Hepatocyte (in vitro differentiated cells): ENCODE measurements around the gene AUTS2. TPM values are rescaled to one million over a fixed set of nuclear protein-coding genes. Genes with fewer than 3 reads are reported as not detected.

Source experiments
- DNase-seq: peaks from one replicate; pipeline ENCODE4 v3.0.0-alpha.2; 2016; ENCODE audit warnings: low spot score
- H2AFZ ChIP-seq: fragments of 200-600 bp; sonication (generic); 2 replicates; pipeline ENCODE4 v1.6.0; 2016; ENCODE audit warnings: antibody characterized with exemption, mild to moderate bottlenecking
- H3K27ac ChIP-seq: fragments of 200-600 bp; sonication (generic); 2 replicates; pipeline ENCODE4 v1.5.1; 2016; ENCODE audit warnings: mild to moderate bottlenecking
- H3K27me3 ChIP-seq: fragments of 200-600 bp; sonication (generic); 2 replicates; pipeline ENCODE4 v1.6.1; 2016
- H3K36me3 ChIP-seq: fragments of 200-600 bp; sonication (generic); replicated peaks from 2 replicates; pipeline ENCODE4 v1.5.1; 2016; ENCODE audit warnings: low read depth; ENCODE audit not compliant: insufficient read depth
- H3K4me1 ChIP-seq: fragments of 200-600 bp; sonication (generic); 2 replicates; pipeline ENCODE4 v1.5.1; 2016; ENCODE audit warnings: mild to moderate bottlenecking, moderate library complexity; ENCODE audit not compliant: insufficient read depth
- H3K4me2 ChIP-seq: fragments of 200-600 bp; sonication (generic); 2 replicates; pipeline ENCODE4 v1.6.0; 2016
- H3K4me3 ChIP-seq: fragments of 200-600 bp; sonication (generic); 2 replicates; pipeline ENCODE4 v1.5.1; 2016; ENCODE audit warnings: mild to moderate bottlenecking
- H3K79me2 ChIP-seq: fragments of 200-600 bp; sonication (generic); 2 replicates; pipeline ENCODE4 v1.6.0; 2017; ENCODE audit warnings: mild to moderate bottlenecking
- H3K9me2 ChIP-seq: fragments of 200-600 bp; sonication (generic); replicated peaks from 2 replicates; pipeline ENCODE4 v1.6.0; 2017; ENCODE audit warnings: mild to moderate bottlenecking; ENCODE audit not compliant: insufficient read depth
- H3K9me3 ChIP-seq: fragments of 200-600 bp; sonication (generic); 2 replicates; pipeline ENCODE4 v1.5.1; 2016; ENCODE audit warnings: low read depth, mild to moderate bottlenecking
- H4K20me1 ChIP-seq: fragments of 200-600 bp; sonication (generic); 2 replicates; pipeline ENCODE4 v1.6.0; 2016; ENCODE audit warnings: mild to moderate bottlenecking; ENCODE audit not compliant: insufficient read depth, poor library complexity, severe bottlenecking
- EZH2 ChIP-seq: fragments of 200-600 bp; sonication (generic); IDR thresholded peaks from 2 replicates; pipeline ENCODE4 v1.6.1; 2016; ENCODE audit warnings: antibody characterized with exemption, mild to moderate bottlenecking, borderline replicate concordance
- EZH2phosphoT487 ChIP-seq: fragments of 200-600 bp; sonication (generic); IDR thresholded peaks from one replicate; pipeline ENCODE4 v1.6.1; 2018; ENCODE audit warnings: antibody characterized with exemption, mild to moderate bottlenecking, low read depth, moderate library complexity; ENCODE audit not compliant: unreplicated experiment, severe bottlenecking
- WGBS: methylation state at CpG from one replicate; pipeline ENCODE4 v1.1.6; 2016; ENCODE audit warnings: low lambda C conversion rate; ENCODE audit errors: missing lambda C conversion rate; 5-methylcytosine and 5-hydroxymethylcytosine counted together
- polyA plus RNA-seq: library from polyadenylated mRNA; unstranded; fragments of >200 nt; fragmentation: Nextera tagmentation; extraction: Ambion mirVana; gene quantifications from 2 replicates; pipeline ENCODE4 v1.2.1, GENCODE V29; 2016
- total RNA-seq: library from RNA; depleted of rRNA; stranded (reverse); fragments of >200 nt; gene quantifications from 2 replicates; pipeline ENCODE4 v1.2.3, GENCODE V29; 2014
- TF ChIP-seq, protein P1 (sequence below): fragments of 200-600 bp; sonication (generic); IDR thresholded peaks from 2 replicates; pipeline ENCODE4 v1.5.1; 2016; ENCODE audit warnings: antibody characterized with exemption, mild to moderate bottlenecking; ENCODE audit not compliant: poor library complexity

AUTS2 gene
- total and polyA plus RNA-seq, 2 experiments from 2014 or later: 34.4 to 40.9 TPM

- no peak overlapping the region for H3K27ac ChIP-seq
- no peaks in the 10 kb centered on the region for H3K36me3 ChIP-seq
- H4K20me1 ChIP-seq: no peaks in the 10 kb centered on the region
- H3K4me1 ChIP-seq: no peaks in the 10 kb centered on the region
- TF ChIP-seq EZH2 (no peak), EZH2phosphoT487 (no peak)
- TF ChIP-seq, protein P1, sequence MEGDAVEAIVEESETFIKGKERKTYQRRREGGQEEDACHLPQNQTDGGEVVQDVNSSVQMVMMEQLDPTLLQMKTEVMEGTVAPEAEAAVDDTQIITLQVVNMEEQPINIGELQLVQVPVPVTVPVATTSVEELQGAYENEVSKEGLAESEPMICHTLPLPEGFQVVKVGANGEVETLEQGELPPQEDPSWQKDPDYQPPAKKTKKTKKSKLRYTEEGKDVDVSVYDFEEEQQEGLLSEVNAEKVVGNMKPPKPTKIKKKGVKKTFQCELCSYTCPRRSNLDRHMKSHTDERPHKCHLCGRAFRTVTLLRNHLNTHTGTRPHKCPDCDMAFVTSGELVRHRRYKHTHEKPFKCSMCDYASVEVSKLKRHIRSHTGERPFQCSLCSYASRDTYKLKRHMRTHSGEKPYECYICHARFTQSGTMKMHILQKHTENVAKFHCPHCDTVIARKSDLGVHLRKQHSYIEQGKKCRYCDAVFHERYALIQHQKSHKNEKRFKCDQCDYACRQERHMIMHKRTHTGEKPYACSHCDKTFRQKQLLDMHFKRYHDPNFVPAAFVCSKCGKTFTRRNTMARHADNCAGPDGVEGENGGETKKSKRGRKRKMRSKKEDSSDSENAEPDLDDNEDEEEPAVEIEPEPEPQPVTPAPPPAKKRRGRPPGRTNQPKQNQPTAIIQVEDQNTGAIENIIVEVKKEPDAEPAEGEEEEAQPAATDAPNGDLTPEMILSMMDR: no peak
- no peak overlapping the region for H3K4me2 ChIP-seq
- no peak for DNase-seq
- H3K27me3 ChIP-seq: no peaks in the 10 kb centered on the region
- H3K9me3 ChIP-seq: no peaks in the 10 kb centered on the region
- H3K9me2 ChIP-seq: no peaks in the 10 kb centered on the region
- no peaks in the 10 kb centered on the region for H3K79me2 ChIP-seq
- no peak overlapping the region for H2AFZ ChIP-seq
- WGBS: 97% methylated on average over 4 of the region's 4 CpGs
- no peak overlapping the region for H3K4me3 ChIP-seq
Observed at GRCh38 chr7:70188901-70189650, 590.8 kb downstream of the AUTS2 start.

- Histone ChIP-seq H3K79me2 (no peaks in the 10 kb centered on the region), H3K9me2 (no peaks in the 10 kb centered on the region), H3K4me2 (no peak overlapping the region), H3K9me3 (no peaks in the 10 kb centered on the region), H3K4me3 (no peak overlapping the region), H4K20me1 (no peaks in the 10 kb centered on the region), H3K27ac (no peak overlapping the region), H3K36me3 (no peaks in the 10 kb centered on the region), H3K27me3 (no peaks in the 10 kb centered on the region), H2AFZ (no peak overlapping the region), H3K4me1 (no peaks in the 10 kb centered on the region)
- DNase-seq: no peak
- TF ChIP-seq EZH2 (no peak), EZH2phosphoT487 (no peak)
- TF ChIP-seq, protein P1: no peak
- WGBS: 92% methylated on average over 4 of the region's 4 CpGs
Observed at GRCh38 chr7:70189776-70190175, 591.5 kb downstream of the AUTS2 start.

GRCh38 chr7:70190281-70190680, 592.0 kb downstream of the AUTS2 start:
- no peak overlapping the region for H3K4me2 ChIP-seq
- TF ChIP-seq, protein P1: no peak
- TF ChIP-seq EZH2 (no peak), EZH2phosphoT487 (no peak)
- no peak for DNase-seq
- H4K20me1 ChIP-seq: no peaks in the 10 kb centered on the region
- H3K36me3 ChIP-seq: no peaks in the 10 kb centered on the region
- no peaks in the 10 kb centered on the region for H3K27me3 ChIP-seq
- H3K27ac ChIP-seq: no peak overlapping the region
- WGBS: 96% methylated on average over 4 of the region's 4 CpGs
- no peak overlapping the region for H2AFZ ChIP-seq
- H3K4me1 ChIP-seq: no peaks in the 10 kb centered on the region
- H3K79me2 ChIP-seq: no peaks in the 10 kb centered on the region
- H3K9me2 ChIP-seq: no peaks in the 10 kb centered on the region
- no peaks in the 10 kb centered on the region for H3K9me3 ChIP-seq
- H3K4me3 ChIP-seq: no peak overlapping the region
